HepG2 (cell line): Measurements from ENCODE around the gene CDK9. TPM values are rescaled to one million over a fixed set of nuclear protein-coding genes. Genes with fewer than 3 reads are reported as not detected.

Source experiments
- ATAC-seq: fragments of 200-7000 bp; cut with Tn5 transposase; 3 replicates; pipeline ENCODE4 v1.9.1; 2020; ENCODE audit warnings: mild to moderate bottlenecking, moderate library complexity
- BruUV-seq: library from RNA; stranded (reverse); fragments of 400-500 nt; replicated peaks from 2 replicates; lab custom pipeline; 2021; lab: Mats Ljungman, UMichigan
- CTCF ChIA-PET: fragments of 300-600 bp; formaldehyde crosslinking; extraction: SDS; loops from one replicate; lab custom pipeline; 2021; ENCODE audit warnings: low total read pairs, inconsistent platforms, low intra/inter-chr PET ratio; lab: Yijun Ruan, JAX
- POLR2A ChIA-PET: fragments of 350-600 bp; sonication (Branson Sonifier 250); formaldehyde crosslinking; loops from one replicate; lab custom pipeline; 2020; ENCODE audit warnings: antibody characterized with exemption, inconsistent platforms; lab: Yijun Ruan, JAX
- DNase-seq: peaks from one replicate; pipeline ENCODE4 v3.0.0-alpha.2; 2015; ENCODE audit warnings: low spot score
- FAIRE-seq: peaks from 3 replicates; lab custom pipeline; 2011; peaks lifted over from hg19 to GRCh38; lab: Jason Lieb, UNC
- H2AFZ ChIP-seq: one replicate; pipeline ENCODE4 v1.6.1; 2011; ENCODE audit warnings: low read length, inconsistent platforms
- H3K27ac ChIP-seq: fragments of 300-600 bp; 3 replicates; pipeline ENCODE4 v1.8.0; 2011; ENCODE audit warnings: mixed run types, mild to moderate bottlenecking, mixed read lengths, low read length, inconsistent platforms; ENCODE audit not compliant: insufficient read depth; ENCODE audit errors: extremely low read length
- H3K27me3 ChIP-seq, 2 experiments: fragments of 200-600 bp in 1 of 2; 2 replicates in 1 of 2; 3 replicates in 1 of 2; pipeline versions ENCODE4 v1.6.0 to v1.8.0; 2011; ENCODE audit warnings: low read length in 2 of 2, mild to moderate bottlenecking in 2 of 2, moderate library complexity in 2 of 2, inconsistent platforms in 1 of 2; ENCODE audit not compliant: insufficient read depth in 2 of 2, control insufficient read depth in 1 of 2
- H3K36me3 ChIP-seq, 2 experiments: fragments of 200-600 bp in 1 of 2; replicated peaks in 1 of 2; 2 replicates in 1 of 2; 3 replicates in 1 of 2; pipeline versions ENCODE4 v1.5.1 to v1.8.0; 2011; ENCODE audit warnings: low read length in 2 of 2, inconsistent platforms in 1 of 2; ENCODE audit not compliant: insufficient read depth in 2 of 2, control insufficient read depth in 1 of 2
- H3K4me1 ChIP-seq: 2 replicates; pipeline ENCODE4 v1.5.1; 2012; ENCODE audit warnings: low read length, inconsistent platforms; ENCODE audit not compliant: insufficient read depth
- H3K4me2 ChIP-seq: 2 replicates; pipeline ENCODE4 v1.6.0; 2011; ENCODE audit warnings: low read depth, low read length, inconsistent platforms
- H3K4me3 ChIP-seq, 3 experiments: fragments of 200-600 bp in 1 of 3; sonication (generic), shearing (Covaris generic) in 1 of 3; replicated peaks in 1 of 3; 2 replicates each; pipeline ENCODE4 v1.5.1; 2011 to 2016; ENCODE audit warnings: low read length in 3 of 3, inconsistent platforms in 2 of 3, low read depth in 2 of 3, mild to moderate bottlenecking in 2 of 3, control low read depth in 1 of 3, mixed read lengths in 1 of 3; ENCODE audit not compliant: insufficient read depth in 1 of 3
- H3K79me2 ChIP-seq: one replicate; pipeline ENCODE4 v1.6.1; 2011; ENCODE audit warnings: low read length, inconsistent platforms; ENCODE audit not compliant: insufficient read depth
- H3K9ac ChIP-seq: 2 replicates; pipeline ENCODE4 v1.6.0; 2011; ENCODE audit warnings: mild to moderate bottlenecking, low read depth, low read length, inconsistent platforms; ENCODE audit not compliant: insufficient read depth
- H3K9me3 ChIP-seq: 2 replicates; pipeline ENCODE4 v1.5.1; 2012; ENCODE audit warnings: mild to moderate bottlenecking, low read length
- H4K20me1 ChIP-seq: 2 replicates; pipeline ENCODE4 v1.6.0; 2011; ENCODE audit warnings: inconsistent platforms, mild to moderate bottlenecking, low read length, moderate library complexity; ENCODE audit not compliant: insufficient read depth
- E2F5 ChIP-seq: sonication (generic); formaldehyde crosslinking; conservative IDR thresholded peaks from 2 replicates; pipeline ENCODE4 v1.4.0; 2020; ENCODE audit warnings: missing genetic modification reagents
- HBP1 ChIP-seq: IDR thresholded peaks from 2 replicates; pipeline ENCODE4 v1.6.1; 2016; ENCODE audit warnings: low read depth, control low read depth
- HINFP ChIP-seq: sonication (generic); formaldehyde crosslinking; IDR thresholded peaks from 2 replicates; pipeline ENCODE4 v1.4.0; 2020; ENCODE audit warnings: low read depth, mild to moderate bottlenecking, missing genetic modification reagents
- HOXA9 ChIP-seq: sonication (generic); formaldehyde crosslinking; IDR thresholded peaks from 2 replicates; pipeline ENCODE4 v1.8.1; 2022; ENCODE audit warnings: missing genetic modification reagents, mild to moderate bottlenecking, moderate library complexity, borderline replicate concordance
- JUND ChIP-seq: sonication (generic); formaldehyde crosslinking; IDR thresholded peaks from 2 replicates; pipeline ENCODE4 v1.8.0; 2022; ENCODE audit warnings: mild to moderate bottlenecking, missing genetic modification reagents
- MAFK ChIP-seq, 2 experiments: IDR thresholded peaks in 1 of 2; conservative IDR thresholded peaks in 1 of 2; 2 replicates each; pipeline ENCODE4 v1.6.1; 2011; ENCODE audit warnings: improper control_type of control experiment in 2 of 2, low read length in 2 of 2
- POLR2AphosphoS5 ChIP-seq: IDR thresholded peaks from 2 replicates; pipeline ENCODE4 v1.6.1; 2012; ENCODE audit warnings: low read depth, low read length
- RBFOX2 ChIP-seq: fragments of 200-400 bp; formaldehyde crosslinking; IDR thresholded peaks from 2 replicates; pipeline ENCODE4 v1.6.1; 2017; ENCODE audit warnings: low read depth, mild to moderate bottlenecking, low read length
- RBM22 ChIP-seq: fragments of 200-400 bp; formaldehyde crosslinking; optimal IDR thresholded peaks from 2 replicates; pipeline ENCODE3; 2017; ENCODE audit warnings: mild to moderate bottlenecking, low read length, moderate library complexity
- YEATS2 ChIP-seq: sonication (generic); formaldehyde crosslinking; IDR thresholded peaks from 2 replicates; pipeline ENCODE4 v1.4.0; 2020; ENCODE audit warnings: missing genetic modification reagents, borderline replicate concordance
- ZFYVE20 ChIP-seq: sonication (generic); formaldehyde crosslinking; IDR thresholded peaks from 2 replicates; pipeline ENCODE4 v1.8.0; 2023; ENCODE audit warnings: low read depth, mild to moderate bottlenecking, moderate library complexity, missing genetic modification reagents, borderline replicate concordance
- ZIK1 ChIP-seq: sonication (generic); formaldehyde crosslinking; IDR thresholded peaks from 2 replicates; pipeline ENCODE4 v1.5.0; 2020; ENCODE audit warnings: mild to moderate bottlenecking, low read depth, missing genetic modification reagents, borderline replicate concordance
- ZNF7 ChIP-seq: IDR thresholded peaks from 2 replicates; pipeline ENCODE4 v1.6.1; 2016; ENCODE audit warnings: missing biosample characterization, missing genetic modification reagents
- WGBS: methylation state at CpG from one replicate; pipeline ENCODE4 v1.1.6; 2017; ENCODE audit warnings: low lambda C conversion rate; 5-methylcytosine and 5-hydroxymethylcytosine counted together
- in situ Hi-C: cut with HindIII; loops from 2 replicates; pipeline ENCODE4 v1.10.0; 2017; ENCODE audit warnings: low pct_unique_long_range_greater_than_20kb; ENCODE audit not compliant: extremely low pct_ligation_motif_present
- intact Hi-C: fragments of 100-400 bp; cut with micrococcal nuclease; formaldehyde crosslinking; loops from one replicate; pipeline ENCODE4 v1.10.0; 2022; ENCODE audit not compliant: unreplicated experiment
- polyA plus RNA-seq, 8 experiments: library from polyadenylated mRNA; depleted of rRNA in 3 of 8; stranded (reverse) in 7 of 8; unstranded in 1 of 8; fragments of >200 nt; fragmentation: Illumina TruSeq in 4 of 8; extraction: Trizol in 4 of 8; gene quantifications; 2 replicates each; pipeline versions ENCODE4 v1.2.1 to v1.2.3, GENCODE V29; 2011 to 2016; ENCODE audit warnings: low read depth in 4 of 8, missing spikeins in 1 of 8, mixed read lengths in 1 of 8; ENCODE audit not compliant: insufficient read depth in 1 of 8
- total RNA-seq, 5 experiments: library from RNA; depleted of rRNA; stranded (reverse); fragments of >200 nt; fragmentation: Illumina TruSeq; extraction: Trizol; gene quantifications; 2 replicates each; pipeline ENCODE4 v1.2.3, GENCODE V29; 2016; ENCODE audit warnings: low read depth in 1 of 5

CDK9 gene
- total and polyA plus RNA-seq, 2 of the 13 experiments (the other 11 are each of a cell fraction or from before 2014, with no cell fraction given) = 16.8 to 21.5 TPM

GRCh38 chr9:127792417-127793031, 6.7 kb downstream of the CDK9 start:
- ATAC-seq = no peak

GRCh38 chr9:127793093-127793708, 7.4 kb downstream of the CDK9 start:
- FAIRE-seq = no peak
- no peaks in the 10 kb centered on the region for H3K27me3 ChIP-seq
- no TSS peak for BruUV-seq
- ChIA-PET POLR2A (interaction anchor here (0.9 to 2.0 kb wide), 8 partner anchors 8 to 104 kb away, joined by 3 to 6 read pairs (median 4); partner anchors contain the start of gene PTRH1), CTCF (no interaction called here)
- no peak for DNase-seq
- no peak overlapping the region for H2AFZ ChIP-seq
- H3K27ac ChIP-seq = no peak overlapping the region
- peaks cover 8% of the 10 kb centered on the region; the same call in 1 of the 2 replicates for H4K20me1 ChIP-seq
- intact Hi-C loops = no loop called here
- WGBS = 66% methylated on average over 7 of the region's 8 CpGs
- H3K4me1 ChIP-seq = peaks cover 46% of the 10 kb centered on the region
- H3K4me2 ChIP-seq = no peak overlapping the region
- in situ Hi-C loops = no loop called here
- H3K36me3 ChIP-seq = peaks cover 14 to 29% of the 10 kb centered on the region in 2 experiments
- no peak overlapping the region for H3K4me3 ChIP-seq
- ATAC-seq = peak; percentile 9; the same call in 2 of the 3 replicates
- H3K79me2 ChIP-seq = no peaks in the 10 kb centered on the region
- H3K9me3 ChIP-seq = no peaks in the 10 kb centered on the region
- no peak overlapping the region for H3K9ac ChIP-seq
- TF ChIP-seq ZIK1 (no peak), HINFP (CRISPR knock-in tag) (no peak), HBP1 (no peak), ZFYVE20 (CRISPR knock-in tag) (no peak), HOXA9 (CRISPR knock-in tag) (no peak), JUND (CRISPR knock-in tag) (no peak), E2F5 (CRISPR knock-in tag) (no peak), ZNF7 (CRISPR knock-in tag) (no peak), RBM22 (peak; percentile 25)

More at GRCh38 chr9:127792417-127793031, 6.7 kb downstream of the CDK9 start:
- Histone ChIP-seq H3K4me1 (peaks cover 43% of the 10 kb centered on the region), H4K20me1 (peaks cover 10% of the 10 kb centered on the region), H3K4me3 (no peak overlapping the region), H3K27me3 (no peaks in the 10 kb centered on the region), H3K9me3 (no peaks in the 10 kb centered on the region), H3K9ac (no peak overlapping the region), H3K4me2 (no peak overlapping the region), H3K27ac (no peak overlapping the region), H2AFZ (no peak overlapping the region), H3K36me3 (peaks cover 20 to 36% of the 10 kb centered on the region in 2 experiments), H3K79me2 (peaks cover 6% of the 10 kb centered on the region)
- in situ Hi-C loops (no loop called here), intact Hi-C loops (no loop called here)
- 85% methylated on average over 7 of the region's 7 CpGs for WGBS
- TF ChIP-seq POLR2AphosphoS5 (peak; percentile 18; the same call in 1 of the 2 replicates), MAFK (conservative IDR thresholded peaks at IDR 0.05 in 1 of 2, IDR thresholded peaks at IDR 0.05 in 1 of 2; ENCODE audit: low read length in 2 of 2) (peak; percentile 18 to 30; a peak in 1 of 4 replicates), RBFOX2 (peak; percentile 14; the same call in 1 of the 2 replicates), YEATS2 (CRISPR knock-in tag) (no peak)
- POLR2A ChIA-PET = interaction anchor here (0.8 to 2.0 kb wide), 10 partner anchors 8 to 105 kb away, joined by 3 to 6 read pairs (median 4); partner anchors contain the start of genes FPGS and PTRH1
- FAIRE-seq = no peak
- no peak for DNase-seq
- TSS peak; percentile 23 for BruUV-seq
- CTCF ChIA-PET = interaction anchor here (0.6 kb wide), 1 partner anchor 482 kb away, joined by 3 read pairs; no protein-coding TSS in a partner anchor
